ENCODE data around the gene CLDND2.
"Not testable (repeated sequence)": the region's sequence is repeated elsewhere in the genome, so short reads cannot be mapped to it uniquely, and the experiment has no call there.

CLDND2 gene

GRCh38 chr19:51402117-51402516 is 33.3 kb upstream of the CLDND2 start:
- ATAC-seq (ENCODE audit: insufficient read depth, low read depth) (no peak), DNase-seq (no peak)
- Histone ChIP-seq H3K79me2 (ENCODE audit: insufficient read depth, low read length) (no peaks in the 10 kb centered on the region), H3K9ac (ENCODE audit: low read depth, low read length) (no peak overlapping the region), H3K4me1 (ENCODE audit: insufficient read depth, low read length) (no peaks in the 10 kb centered on the region), H3K27ac (ENCODE audit: low read length) (no peak overlapping the region), H2AFZ (ENCODE audit: low read depth, low read length) (no peak overlapping the region), H3K36me3 (ENCODE audit: insufficient read depth, low read length) (no peaks in the 10 kb centered on the region; the same call in 1 of the 2 replicates), H3K9me3 (ENCODE audit: insufficient read depth, low read length, severe bottlenecking) (peaks cover 20% of the 10 kb centered on the region), H3K27me3 (ENCODE audit: insufficient read depth, low read length, poor library complexity) (no peaks in the 10 kb centered on the region), H4K20me1 (ENCODE audit: insufficient read depth, low read length) (no peaks in the 10 kb centered on the region), H3K4me3 (ENCODE audit: low read depth in 1 of 2, low read length in 2 of 2) (no peak overlapping the region), H3K4me2 (ENCODE audit: insufficient read depth, low read length) (no peak overlapping the region)
- no peak for TF ChIP-seq EZH2 (IDR thresholded peaks at IDR 0.05; ENCODE audit: borderline replicate concordance, low read depth, low read length, severe bottlenecking)
- no peak for TF ChIP-seq CTCF (IDR thresholded peaks at IDR 0.05; ENCODE audit: borderline replicate concordance, extremely low read depth, low read length, poor library complexity, severe bottlenecking)

- H3K9ac ChIP-seq (ENCODE audit: low read depth, low read length); H3K4me1 ChIP-seq (ENCODE audit: insufficient read depth, low read length); H3K4me3 ChIP-seq (ENCODE audit: low read depth in 1 of 2, low read length in 2 of 2); H3K79me2 ChIP-seq (ENCODE audit: insufficient read depth, low read length); H3K4me2 ChIP-seq (ENCODE audit: insufficient read depth, low read length); H3K36me3 ChIP-seq (ENCODE audit: insufficient read depth, low read length); DNase-seq; ATAC-seq (ENCODE audit: insufficient read depth, low read depth); H3K27ac ChIP-seq (ENCODE audit: low read length); H4K20me1 ChIP-seq (ENCODE audit: insufficient read depth, low read length); H2AFZ ChIP-seq (ENCODE audit: low read depth, low read length); H3K27me3 ChIP-seq (ENCODE audit: insufficient read depth, low read length, poor library complexity): not testable (repeated sequence)
- H3K9me3 ChIP-seq (ENCODE audit: insufficient read depth, low read length, severe bottlenecking): peaks cover 15% of the 10 kb centered on the region
Observed at GRCh38 chr19:51399936-51400335, 31.1 kb upstream of the CLDND2 start.

GRCh38 chr19:51399231-51399630 is 30.4 kb upstream of the CLDND2 start:
- Histone ChIP-seq H3K9ac (ENCODE audit: low read depth, low read length) (no peak overlapping the region), H3K36me3 (ENCODE audit: insufficient read depth, low read length) (no peaks in the 10 kb centered on the region; the same call in 1 of the 2 replicates), H3K27ac (ENCODE audit: low read length) (no peak overlapping the region), H3K4me2 (ENCODE audit: insufficient read depth, low read length) (no peak overlapping the region), H3K9me3 (ENCODE audit: insufficient read depth, low read length, severe bottlenecking) (peaks cover 15% of the 10 kb centered on the region), H2AFZ (ENCODE audit: low read depth, low read length) (no peak overlapping the region), H3K4me1 (ENCODE audit: insufficient read depth, low read length) (peaks cover 11% of the 10 kb centered on the region), H3K4me3 (ENCODE audit: low read depth in 1 of 2, low read length in 2 of 2) (no peak overlapping the region), H3K79me2 (ENCODE audit: insufficient read depth, low read length) (peaks cover 10% of the 10 kb centered on the region), H3K27me3 (ENCODE audit: insufficient read depth, low read length, poor library complexity) (no peaks in the 10 kb centered on the region), H4K20me1 (ENCODE audit: insufficient read depth, low read length) (no peaks in the 10 kb centered on the region)
- TF ChIP-seq EZH2 (IDR thresholded peaks at IDR 0.05; ENCODE audit: borderline replicate concordance, low read depth, low read length, severe bottlenecking) (no peak), CTCF (IDR thresholded peaks at IDR 0.05; ENCODE audit: borderline replicate concordance, extremely low read depth, low read length, poor library complexity, severe bottlenecking) (no peak)
- ATAC-seq (ENCODE audit: insufficient read depth, low read depth) (no peak), DNase-seq (no peak)

GRCh38 chr19:51398096-51398704 is 29.4 kb upstream of the CLDND2 start:
- no peak overlapping the region for H3K4me2 ChIP-seq (ENCODE audit: insufficient read depth, low read length)
- TF ChIP-seq CTCF (IDR thresholded peaks at IDR 0.05; ENCODE audit: borderline replicate concordance, extremely low read depth, low read length, poor library complexity, severe bottlenecking) (peak; percentile 70), EZH2 (IDR thresholded peaks at IDR 0.05; ENCODE audit: borderline replicate concordance, low read depth, low read length, severe bottlenecking) (no peak)
- no peak overlapping the region for H3K27ac ChIP-seq (ENCODE audit: low read length)
- H3K4me3 ChIP-seq (ENCODE audit: low read depth in 1 of 2, low read length in 2 of 2): no peak overlapping the region
- no peak overlapping the region for H3K9ac ChIP-seq (ENCODE audit: low read depth, low read length)
- no peak overlapping the region for H2AFZ ChIP-seq (ENCODE audit: low read depth, low read length)
- no peaks in the 10 kb centered on the region for H4K20me1 ChIP-seq (ENCODE audit: insufficient read depth, low read length)
- H3K9me3 ChIP-seq (ENCODE audit: insufficient read depth, low read length, severe bottlenecking): peaks cover 11% of the 10 kb centered on the region
- no peak for ATAC-seq (ENCODE audit: insufficient read depth, low read depth)
- peaks cover 18% of the 10 kb centered on the region for H3K4me1 ChIP-seq (ENCODE audit: insufficient read depth, low read length)
- DNase-seq: no peak
- H3K79me2 ChIP-seq (ENCODE audit: insufficient read depth, low read length): peaks cover 10% of the 10 kb centered on the region
- no peaks in the 10 kb centered on the region for H3K36me3 ChIP-seq (ENCODE audit: insufficient read depth, low read length)
- H3K27me3 ChIP-seq (ENCODE audit: insufficient read depth, low read length, poor library complexity): no peaks in the 10 kb centered on the region

GRCh38 chr19:51397453-51397852 is 28.6 kb upstream of the CLDND2 start:
- not testable (repeated sequence) for DNase-seq; H3K79me2 ChIP-seq (ENCODE audit: insufficient read depth, low read length); H3K9ac ChIP-seq (ENCODE audit: low read depth, low read length); H3K36me3 ChIP-seq (ENCODE audit: insufficient read depth, low read length); H3K4me3 ChIP-seq (ENCODE audit: low read depth in 1 of 2, low read length in 2 of 2); ATAC-seq (ENCODE audit: insufficient read depth, low read depth); H3K27ac ChIP-seq (ENCODE audit: low read length); H4K20me1 ChIP-seq (ENCODE audit: insufficient read depth, low read length); H3K27me3 ChIP-seq (ENCODE audit: insufficient read depth, low read length, poor library complexity); H3K4me2 ChIP-seq (ENCODE audit: insufficient read depth, low read length); H2AFZ ChIP-seq (ENCODE audit: low read depth, low read length)
- Histone ChIP-seq H3K9me3 (ENCODE audit: insufficient read depth, low read length, severe bottlenecking) (peaks cover 11% of the 10 kb centered on the region), H3K4me1 (ENCODE audit: insufficient read depth, low read length) (peaks cover 18% of the 10 kb centered on the region)
